ENCODE data around the gene MTHFR. TPM values are rescaled to one million over a fixed set of nuclear protein-coding genes. Genes with fewer than 3 reads are reported as not detected.

Gene MTHFR
- total and polyA plus RNA-seq, 2 of the 8 experiments (the other 6 are each of a cell fraction or from before 2014, with no cell fraction given) = 8.7 to 18.5 TPM

DNA sequence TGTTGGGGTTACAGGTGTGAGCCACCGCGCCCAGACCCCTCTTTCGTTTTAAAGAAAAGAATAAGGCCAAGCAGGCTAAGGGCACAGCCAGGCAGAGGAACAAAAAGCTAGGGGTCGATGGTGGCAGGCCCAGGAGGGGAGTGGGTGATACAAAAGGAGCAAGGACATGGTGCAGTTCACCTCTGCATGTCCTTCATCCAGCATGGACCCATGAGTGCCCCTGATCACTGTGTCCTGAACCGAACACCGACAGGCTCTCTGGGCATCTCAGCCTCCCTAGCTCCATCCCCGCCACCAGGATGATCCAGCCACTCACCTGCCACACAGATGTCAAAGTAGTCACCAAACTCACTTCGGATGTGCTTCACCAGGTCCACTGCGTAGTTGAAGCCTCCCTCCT is 5.9 kb downstream of the MTHFR start (continued):
- TF ChIP-seq, protein P1, sequence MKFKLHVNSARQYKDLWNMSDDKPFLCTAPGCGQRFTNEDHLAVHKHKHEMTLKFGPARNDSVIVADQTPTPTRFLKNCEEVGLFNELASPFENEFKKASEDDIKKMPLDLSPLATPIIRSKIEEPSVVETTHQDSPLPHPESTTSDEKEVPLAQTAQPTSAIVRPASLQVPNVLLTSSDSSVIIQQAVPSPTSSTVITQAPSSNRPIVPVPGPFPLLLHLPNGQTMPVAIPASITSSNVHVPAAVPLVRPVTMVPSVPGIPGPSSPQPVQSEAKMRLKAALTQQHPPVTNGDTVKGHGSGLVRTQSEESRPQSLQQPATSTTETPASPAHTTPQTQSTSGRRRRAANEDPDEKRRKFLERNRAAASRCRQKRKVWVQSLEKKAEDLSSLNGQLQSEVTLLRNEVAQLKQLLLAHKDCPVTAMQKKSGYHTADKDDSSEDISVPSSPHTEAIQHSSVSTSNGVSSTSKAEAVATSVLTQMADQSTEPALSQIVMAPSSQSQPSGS (IDR thresholded peaks at IDR 0.05; ENCODE audit: low read length) = no peak
- no peak for TF ChIP-seq ASH2L (IDR thresholded peaks at IDR 0.05; ENCODE audit: low read length)
- TF ChIP-seq, protein P2, sequence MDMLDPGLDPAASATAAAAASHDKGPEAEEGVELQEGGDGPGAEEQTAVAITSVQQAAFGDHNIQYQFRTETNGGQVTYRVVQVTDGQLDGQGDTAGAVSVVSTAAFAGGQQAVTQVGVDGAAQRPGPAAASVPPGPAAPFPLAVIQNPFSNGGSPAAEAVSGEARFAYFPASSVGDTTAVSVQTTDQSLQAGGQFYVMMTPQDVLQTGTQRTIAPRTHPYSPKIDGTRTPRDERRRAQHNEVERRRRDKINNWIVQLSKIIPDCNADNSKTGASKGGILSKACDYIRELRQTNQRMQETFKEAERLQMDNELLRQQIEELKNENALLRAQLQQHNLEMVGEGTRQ (IDR thresholded peaks at IDR 0.05; ENCODE audit: low read length) = no peak
- TF ChIP-seq PHF8 (conservative IDR thresholded peaks at IDR 0.05; ENCODE audit: low read depth, low read length) = no peak
- TF ChIP-seq TCF12 (IDR thresholded peaks at IDR 0.05; ENCODE audit: low read depth, low read length) = no peak

Data from H1 (cell line).